Measurements from ENCODE around the gene RALA.
"Not testable (repeated sequence)": the region's sequence is repeated elsewhere in the genome, so short reads cannot be mapped to it uniquely, and the experiment has no call there.

The RALA gene

GRCh38 chr7:39721919-39722597 is 98.7 kb downstream of the RALA start:
- no peak for DNase-seq (ENCODE audit: low read depth in 3 of 3, low spot score in 1 of 3)

GRCh38 chr7:39727231-39728012 is 104.0 kb downstream of the RALA start:
- DNase-seq (ENCODE audit: low read depth in 3 of 3, low spot score in 1 of 3), result no peak

GRCh38 chr7:39732837-39733804 is 109.7 kb downstream of the RALA start:
- DNase-seq (ENCODE audit: low read depth in 3 of 3, low spot score in 1 of 3), result peak; percentile 83 to 96 (median 86)

- DNase-seq (ENCODE audit: low read depth in 3 of 3, low spot score in 1 of 3), result no peak
Measured at GRCh38 chr7:39733881-39734632, 110.7 kb downstream of the RALA start.

GRCh38 chr7:39734633-39735004 is 111.2 kb downstream of the RALA start:
- DNase-seq (ENCODE audit: low read depth in 3 of 3, low spot score in 1 of 3), result no peak

- no peak for DNase-seq (ENCODE audit: low read depth in 3 of 3, low spot score in 1 of 3)
Measured at GRCh38 chr7:39735903-39736302, 112.5 kb downstream of the RALA start.

- DNase-seq (ENCODE audit: low read depth in 3 of 3, low spot score in 1 of 3), result peak in 1 of 3 donors; percentile 21
Measured at GRCh38 chr7:39741942-39742623, 118.7 kb downstream of the RALA start.

GRCh38 chr7:39744620-39745019 is 121.2 kb downstream of the RALA start:
- no peak for DNase-seq (ENCODE audit: low read depth in 3 of 3, low spot score in 1 of 3)

GRCh38 chr7:39745320-39745719 is 121.9 kb downstream of the RALA start:
- no peak for DNase-seq (ENCODE audit: low read depth in 3 of 3, low spot score in 1 of 3)

- peak in 1 of 3 donors; percentile 37 for DNase-seq (ENCODE audit: low read depth in 3 of 3, low spot score in 1 of 3)
Measured at GRCh38 chr7:39746103-39746819, 122.9 kb downstream of the RALA start.

- DNase-seq (ENCODE audit: low read depth in 3 of 3, low spot score in 1 of 3), result no peak
Measured at GRCh38 chr7:39749177-39749576, 125.8 kb downstream of the RALA start.

GRCh38 chr7:39749717-39750116 is 126.3 kb downstream of the RALA start:
- no peak for DNase-seq (ENCODE audit: low read depth in 3 of 3, low spot score in 1 of 3)

GRCh38 chr7:39750253-39751077 is 127.1 kb downstream of the RALA start:
- DNase-seq (ENCODE audit: low read depth in 3 of 3, low spot score in 1 of 3), result no peak

- not testable (repeated sequence) for DNase-seq (ENCODE audit: low read depth in 3 of 3, low spot score in 1 of 3)
Measured at GRCh38 chr7:39753237-39753636, 129.9 kb downstream of the RALA start.

- DNase-seq (ENCODE audit: low read depth in 3 of 3, low spot score in 1 of 3), result no peak
Measured at GRCh38 chr7:39753823-39754325, 130.5 kb downstream of the RALA start.

GRCh38 chr7:39754326-39755120 is 131.2 kb downstream of the RALA start:
- DNase-seq (ENCODE audit: low read depth in 3 of 3, low spot score in 1 of 3), result no peak

- DNase-seq (ENCODE audit: low read depth in 3 of 3, low spot score in 1 of 3), result no peak
Measured at GRCh38 chr7:39757604-39758003, 134.2 kb downstream of the RALA start.
